Ovary (tissue), 9 donors: Measurements from ENCODE around the gene PIP5K1B. TPM values are rescaled to one million over a fixed set of nuclear protein-coding genes. Genes with fewer than 3 reads are reported as not detected.
A peak's percentile ranks its signal among the peaks of the same experiment; 100 is the strongest.

Source experiments
- DNase-seq, 5 donors: peaks; one replicate each; pipeline ENCODE4 v3.0.0-alpha.2; 2019 to 2020
- H3K27ac ChIP-seq, 2 donors: fragments of 200-600 bp; one replicate each; pipeline versions ENCODE4 v1.5.1 to v1.8.0; 2019 to 2022
- H3K27me3 ChIP-seq: fragments of 200-600 bp; one replicate; pipeline ENCODE4 v1.8.0; 2022
- H3K36me3 ChIP-seq: fragments of 200-600 bp; sonication (generic); one replicate; pipeline ENCODE4 v1.5.1; 2019
- H3K4me1 ChIP-seq: one replicate; pipeline ENCODE4 v1.8.1; 2013; ENCODE audit warnings: mild to moderate bottlenecking, moderate library complexity; ENCODE audit not compliant: insufficient read depth
- H3K4me3 ChIP-seq: fragments of 200-600 bp; sonication (generic); one replicate; pipeline ENCODE4 v1.5.1; 2017
- H3K9me3 ChIP-seq, 2 donors: fragments of 200-600 bp in 1 of 2; sonication (generic) in 1 of 2; one replicate each; pipeline versions ENCODE4 v1.5.1 to v1.8.1; 2013 to 2019; ENCODE audit warnings: mild to moderate bottlenecking in 1 of 2, moderate library complexity in 1 of 2
- EP300 ChIP-seq: sonication (generic); formaldehyde crosslinking; IDR thresholded peaks from one replicate; pipeline ENCODE4 v1.6.1; 2017; ENCODE audit warnings: antibody characterized with exemption
- POLR2A ChIP-seq: fragments of 450-650 bp; IDR thresholded peaks from one replicate; pipeline ENCODE4 v1.6.1; 2017; ENCODE audit warnings: antibody characterized with exemption, mild to moderate bottlenecking, moderate library complexity
- WGBS, 3 donors: extraction: QIAGEN DNeasy Blood & Tissue Kit in 1 of 3; methylation state at CpG; one replicate each; pipeline versions ENCODE4 v1.1.5 to v1.1.7; 2013 to 2017; 5-methylcytosine and 5-hydroxymethylcytosine counted together
- intact Hi-C, 4 donors: fragments of 100-400 bp; cut with DNase I; formaldehyde crosslinking; loops; one replicate each; pipeline versions ENCODE4 v1.11.0 to v1.15.1; 2022 to 2023
- polyA plus RNA-seq, 2 donors: library from polyadenylated mRNA; stranded (reverse); fragments of 200-250 nt in 1 of 2; fragments of 350-450 nt in 1 of 2; fragmentation: Illumina TruSeq in 1 of 2; extraction: RNeasy Lipid Tissue Mini Kit (QIAGEN cat#74804) in 1 of 2; gene quantifications; one replicate each; pipeline ENCODE4 v1.2.3, GENCODE V29; 2013 to 2014
- total RNA-seq, 7 donors: library from RNA; depleted of rRNA in 2 of 7; stranded (reverse); fragments of >200 nt in 2 of 7; fragmentation: NEBNext Ultra II Directional in 3 of 7; extraction: Animal tissue kit (Norgen Biotek cat#: 25700) in 3 of 7; gene quantifications; one replicate each; pipeline versions ENCODE4 v1.1.0 to v1.2.4, GENCODE V29; 2016 to 2023
- TF ChIP-seq, protein P1 (sequence below), 3 donors: fragments of 450-650 bp in 2 of 3; fragments of 200-600 bp in 1 of 3; IDR thresholded peaks; one replicate each; pipeline versions ENCODE4 v1.5.1 to v1.8.0; 2016 to 2022; ENCODE audit warnings: antibody characterized with exemption in 3 of 3, mild to moderate bottlenecking in 1 of 3
- donor health status: DM: no; HTN: no; CAD: no; lungs with moderate emphysema.
- donor health status: DM: no; HTN: no; CAD: no.
- donor health status: Bipolar disorder and iron deficiency.
- donor health status: DM: yes; HTN: yes; CAD: no.
- donor health status: DM: no; HTN: no; CAD: no.
- donor health status: DM: yes; HTN: yes; CAD: no.

Gene PIP5K1B
- total and polyA plus RNA-seq, 9 donors = 0.36 to 3.4 (median 1.0) TPM

DNA sequence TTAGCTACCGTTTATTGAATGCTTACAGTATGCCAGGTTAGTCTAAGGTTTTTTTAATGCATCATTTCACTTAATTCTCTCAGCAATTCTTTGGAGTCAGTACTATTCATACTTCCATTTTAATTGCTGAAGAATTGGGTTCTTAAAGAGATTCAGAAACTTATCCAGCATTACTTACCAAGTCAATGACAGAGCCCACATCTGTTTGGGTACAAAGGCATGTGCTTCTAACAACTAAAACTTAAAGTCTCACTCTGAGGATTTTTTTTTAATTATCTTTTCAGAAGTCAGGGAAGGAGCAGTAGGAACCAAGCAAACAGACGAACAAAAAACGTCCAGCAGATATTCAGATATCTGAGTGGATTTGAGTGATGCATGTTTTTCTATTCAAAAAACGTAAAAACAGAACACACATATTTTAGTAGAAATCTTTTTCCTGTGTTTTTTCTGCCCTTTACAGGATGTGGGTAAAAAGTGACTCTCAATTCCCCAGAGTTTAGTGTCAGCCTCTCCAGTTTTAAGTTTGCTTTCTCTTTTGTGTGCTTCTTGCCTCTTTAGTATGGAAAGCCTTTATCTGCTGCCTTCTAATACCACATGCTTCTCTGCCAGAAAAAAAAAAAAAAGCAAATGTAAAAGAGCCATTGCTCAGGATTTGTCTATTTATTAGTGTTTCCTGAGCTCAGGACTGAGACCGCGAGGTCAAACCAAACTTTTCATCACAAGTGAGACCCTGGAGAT, 190.9 kb downstream of the PIP5K1B start:
- intact Hi-C loops = loop anchor here in 1 of 4 donors (5.0 kb wide), 1 partner anchor 131 kb away; no protein-coding TSS in a partner anchor
- no peaks in the 10 kb centered on the region for H3K36me3 ChIP-seq
- 3 to 11% (median 6%) methylated on average over 6 of the region's 6 CpGs for WGBS, 3 donors
- DNase-seq = no peak
- H3K27me3 ChIP-seq = no peaks in the 10 kb centered on the region
- TF ChIP-seq, protein P1, sequence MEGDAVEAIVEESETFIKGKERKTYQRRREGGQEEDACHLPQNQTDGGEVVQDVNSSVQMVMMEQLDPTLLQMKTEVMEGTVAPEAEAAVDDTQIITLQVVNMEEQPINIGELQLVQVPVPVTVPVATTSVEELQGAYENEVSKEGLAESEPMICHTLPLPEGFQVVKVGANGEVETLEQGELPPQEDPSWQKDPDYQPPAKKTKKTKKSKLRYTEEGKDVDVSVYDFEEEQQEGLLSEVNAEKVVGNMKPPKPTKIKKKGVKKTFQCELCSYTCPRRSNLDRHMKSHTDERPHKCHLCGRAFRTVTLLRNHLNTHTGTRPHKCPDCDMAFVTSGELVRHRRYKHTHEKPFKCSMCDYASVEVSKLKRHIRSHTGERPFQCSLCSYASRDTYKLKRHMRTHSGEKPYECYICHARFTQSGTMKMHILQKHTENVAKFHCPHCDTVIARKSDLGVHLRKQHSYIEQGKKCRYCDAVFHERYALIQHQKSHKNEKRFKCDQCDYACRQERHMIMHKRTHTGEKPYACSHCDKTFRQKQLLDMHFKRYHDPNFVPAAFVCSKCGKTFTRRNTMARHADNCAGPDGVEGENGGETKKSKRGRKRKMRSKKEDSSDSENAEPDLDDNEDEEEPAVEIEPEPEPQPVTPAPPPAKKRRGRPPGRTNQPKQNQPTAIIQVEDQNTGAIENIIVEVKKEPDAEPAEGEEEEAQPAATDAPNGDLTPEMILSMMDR (IDR thresholded peaks at IDR 0.05) = no peak
- TF ChIP-seq POLR2A = no peak
- no peak for TF ChIP-seq EP300
- peak overlapping the region in 1 of 2 donors; percentile 56 for H3K27ac ChIP-seq
- H3K4me3 ChIP-seq = no peak overlapping the region
- peaks cover 6% of the 10 kb centered on the region for H3K4me1 ChIP-seq
- no peaks in the 10 kb centered on the region for H3K9me3 ChIP-seq

DNA sequence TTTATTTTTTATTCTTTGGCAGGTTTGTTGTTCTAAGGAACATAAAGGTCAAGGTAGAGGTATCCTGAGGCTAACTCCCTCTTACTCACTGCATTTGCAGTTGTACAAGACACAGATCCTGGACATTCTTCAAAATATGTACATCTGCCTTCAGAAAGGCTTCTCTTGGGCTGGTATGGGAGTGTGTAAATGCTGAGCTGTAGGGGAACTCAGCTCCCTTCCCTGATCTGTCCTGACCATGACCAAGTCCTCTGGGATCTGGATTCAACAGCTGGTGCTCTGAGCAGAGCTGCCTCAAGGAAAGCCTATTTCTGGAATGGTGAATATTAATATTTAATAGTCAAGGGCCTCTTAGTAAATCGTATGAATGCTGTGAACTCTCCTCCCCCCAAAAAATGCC, 191.4 kb downstream of the PIP5K1B start:
- Histone ChIP-seq H3K4me1 (peaks cover 6% of the 10 kb centered on the region), H3K27ac (peak overlapping the region in 1 of 2 donors; percentile 56), H3K36me3 (no peaks in the 10 kb centered on the region), H3K4me3 (no peak overlapping the region), H3K27me3 (no peaks in the 10 kb centered on the region), H3K9me3 (no peaks in the 10 kb centered on the region)
- 4 to 19% (median 13%) methylated on average over 1 of the region's 1 CpG for WGBS, 3 donors
- intact Hi-C loops = loop anchor here in 1 of 4 donors (5.0 kb wide), 1 partner anchor 131 kb away; no protein-coding TSS in a partner anchor
- DNase-seq = no peak
- TF ChIP-seq POLR2A = no peak
- TF ChIP-seq EP300 = no peak
- TF ChIP-seq, protein P1 (IDR thresholded peaks at IDR 0.05) = no peak

DNA sequence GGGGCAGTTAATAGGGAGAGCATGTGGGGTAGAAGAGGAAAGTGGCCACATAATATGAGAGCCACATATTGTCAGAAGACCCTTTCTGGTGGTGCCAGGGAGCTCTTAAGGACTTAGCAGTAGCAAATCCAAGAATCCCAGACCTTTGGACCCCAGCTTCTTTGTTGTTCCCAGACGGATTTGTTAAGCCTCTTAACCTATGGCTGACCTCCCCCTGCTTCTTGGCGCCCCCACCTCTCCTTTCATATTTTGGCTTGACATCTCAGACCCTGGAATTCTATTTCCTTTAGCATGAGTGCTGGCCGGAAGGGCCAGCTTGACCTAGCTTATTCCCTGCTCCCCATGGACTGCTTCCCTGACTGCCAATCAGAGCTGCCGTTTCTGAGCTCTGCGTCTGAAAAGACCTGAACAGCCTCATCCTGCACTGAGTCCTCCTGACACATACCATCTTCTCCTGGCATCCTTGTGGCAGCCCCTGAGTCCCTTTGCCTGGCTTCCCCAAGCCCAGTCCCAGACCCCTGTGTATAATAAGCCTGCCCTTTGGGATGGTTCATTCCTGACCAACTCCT, 192.6 kb downstream of the PIP5K1B start:
- DNase-seq = no peak
- H3K36me3 ChIP-seq = no peaks in the 10 kb centered on the region
- H3K4me3 ChIP-seq = no peak overlapping the region
- H3K27me3 ChIP-seq = no peaks in the 10 kb centered on the region
- no peaks in the 10 kb centered on the region for H3K9me3 ChIP-seq
- WGBS, 3 donors = 45 to 48% (median 47%) methylated on average over 5 of the region's 5 CpGs
- no peak overlapping the region for H3K27ac ChIP-seq
- peaks cover 6% of the 10 kb centered on the region for H3K4me1 ChIP-seq
- TF ChIP-seq EP300 = no peak
- TF ChIP-seq, protein P1 (IDR thresholded peaks at IDR 0.05) = no peak
- TF ChIP-seq POLR2A = no peak
- intact Hi-C loops = loop anchor here in 1 of 4 donors (5.0 kb wide), 1 partner anchor 130 kb away; no protein-coding TSS in a partner anchor

DNA sequence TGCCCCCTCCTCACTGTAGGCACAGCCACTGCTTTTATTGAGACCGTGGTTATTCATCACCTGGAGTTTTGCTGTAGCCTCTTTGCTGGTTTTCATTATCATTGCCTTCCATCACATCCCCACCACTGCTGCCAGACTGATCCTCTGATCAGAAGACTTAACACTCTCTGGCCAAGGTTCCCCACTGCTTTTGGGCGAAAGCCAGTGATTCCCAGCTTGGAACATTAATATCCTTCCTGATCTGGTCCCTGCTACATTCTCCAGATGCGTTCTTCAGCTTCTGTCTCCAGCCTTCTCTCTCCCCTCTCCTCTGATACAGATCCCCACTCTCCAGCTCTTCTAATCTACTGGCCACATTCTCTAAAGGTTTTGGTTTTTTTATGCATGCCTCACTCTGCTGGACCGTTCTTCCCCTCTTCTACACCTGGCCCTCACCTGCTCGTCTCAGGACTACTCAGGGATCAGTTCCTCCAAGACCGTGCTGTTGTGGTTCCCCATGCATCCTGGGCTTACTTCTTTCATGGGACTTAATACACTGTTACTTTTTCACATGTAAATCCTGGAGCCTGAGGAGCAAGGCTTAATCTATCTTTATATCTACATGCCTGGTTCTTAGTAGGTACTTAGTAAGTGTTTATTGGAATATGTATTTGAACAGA, 193.9 kb downstream of the PIP5K1B start:
- no peaks in the 10 kb centered on the region for H3K27me3 ChIP-seq
- WGBS, 3 donors = 77 to 84% (median 79%) methylated on average over 6 of the region's 6 CpGs
- intact Hi-C loops = loop anchor here in 1 of 4 donors (5.0 kb wide), 1 partner anchor 128 kb away; no protein-coding TSS in a partner anchor
- no peak for DNase-seq
- peaks cover 6% of the 10 kb centered on the region for H3K4me1 ChIP-seq
- no peak for TF ChIP-seq EP300
- TF ChIP-seq POLR2A = no peak
- TF ChIP-seq, protein P1 (IDR thresholded peaks at IDR 0.05) = no peak
- no peaks in the 10 kb centered on the region for H3K9me3 ChIP-seq
- H3K36me3 ChIP-seq = no peaks in the 10 kb centered on the region
- H3K27ac ChIP-seq = no peak overlapping the region
- no peak overlapping the region for H3K4me3 ChIP-seq
